COR-L47 (cell line): Measurements from ENCODE around the gene OSBPL5.
A peak's percentile ranks its signal among the peaks of the same experiment; 100 is the strongest.

Experiments used
- DNase-seq: peaks from one replicate; lab custom pipeline; 2025; lab: John Stamatoyannopoulos, UW

OSBPL5 gene

GRCh38 chr11:3096909-3097530, 68.1 kb downstream of the OSBPL5 start:
- DNase-seq, result no peak

- DNase-seq, result no peak
Measured at GRCh38 chr11:3095712-3096361, 69.3 kb downstream of the OSBPL5 start.

GRCh38 chr11:3094223-3094824, 70.8 kb downstream of the OSBPL5 start:
- no peak for DNase-seq

- DNase-seq, result no peak
Measured at GRCh38 chr11:3093281-3094191, 71.6 kb downstream of the OSBPL5 start.

GRCh38 chr11:3092603-3093141, 72.4 kb downstream of the OSBPL5 start:
- no peak for DNase-seq

GRCh38 chr11:3091846-3092602, 73.1 kb downstream of the OSBPL5 start:
- DNase-seq, result peak; percentile 60

- no peak for DNase-seq
Measured at GRCh38 chr11:3091081-3091845, 73.8 kb downstream of the OSBPL5 start.

- no peak for DNase-seq
Measured at GRCh38 chr11:3090096-3090901, 74.8 kb downstream of the OSBPL5 start.

- no peak for DNase-seq
Measured at GRCh38 chr11:3089236-3090061, 75.7 kb downstream of the OSBPL5 start.

- no peak for DNase-seq
Measured at GRCh38 chr11:3088806-3089205, 76.3 kb downstream of the OSBPL5 start.

- no peak for DNase-seq
Measured at GRCh38 chr11:3087821-3088800, 77.0 kb downstream of the OSBPL5 start.

GRCh38 chr11:3087373-3087772, 77.7 kb downstream of the OSBPL5 start:
- DNase-seq, result no peak

- no peak for DNase-seq
Measured at GRCh38 chr11:3086671-3087150, 78.4 kb downstream of the OSBPL5 start.

GRCh38 chr11:3086114-3086513, 79.0 kb downstream of the OSBPL5 start:
- no peak for DNase-seq

- DNase-seq, result no peak
Measured at GRCh38 chr11:3085052-3085451, 80.1 kb downstream of the OSBPL5 start.

GRCh38 chr11:3083321-3083720, 81.8 kb downstream of the OSBPL5 start:
- DNase-seq, result no peak

GRCh38 chr11:3081386-3081751, 83.7 kb downstream of the OSBPL5 start:
- no peak for DNase-seq
